ENCODE measurements around the gene SCRN2.

- TF ChIP-seq CTCF (IDR thresholded peaks at IDR 0.05), result no peak
- TF ChIP-seq POLR2A (IDR thresholded peaks at IDR 0.05), result no peak
Observed at GRCh38 chr17:47872019-47872650, 31.1 kb upstream of the SCRN2 start.
